GM12801 (cell line): ENCODE results near the gene RP2.

Experiments
- CTCF ChIP-seq: IDR thresholded peaks from one replicate; pipeline ENCODE4 v1.5.1; 2011; ENCODE audit warnings: control low read depth; ENCODE audit not compliant: insufficient read length; ENCODE audit errors: extremely low read depth

Gene RP2

GRCh38 chrX:46823481-46823880 lies 13.4 kb upstream of the RP2 start:
- no peak for TF ChIP-seq CTCF

GRCh38 chrX:46831765-46832327 lies 5.0 kb upstream of the RP2 start:
- TF ChIP-seq CTCF = no peak

GRCh38 chrX:46837558-46838485 lies 979 bp downstream of the RP2 start:
- TF ChIP-seq CTCF = no peak

GRCh38 chrX:46838486-46838870 lies 1.6 kb downstream of the RP2 start:
- no peak for TF ChIP-seq CTCF

GRCh38 chrX:46838974-46839480 lies 2.2 kb downstream of the RP2 start:
- no peak for TF ChIP-seq CTCF

GRCh38 chrX:46840946-46841345 lies 4.1 kb downstream of the RP2 start:
- no peak for TF ChIP-seq CTCF

GRCh38 chrX:46841346-46841745 lies 4.5 kb downstream of the RP2 start:
- TF ChIP-seq CTCF = no peak
